Smooth muscle cell (in vitro differentiated cells): ENCODE results near the gene RHOBTB3. TPM values are rescaled to one million over a fixed set of nuclear protein-coding genes. Genes with fewer than 3 reads are reported as not detected.

Experiments
- DNase-seq: peaks from one replicate; lab custom pipeline; 2025; ENCODE audit not compliant: unreplicated experiment; lab: John Stamatoyannopoulos, UW
- H2AFZ ChIP-seq: fragments of 200-600 bp; sonication (generic); 2 replicates; pipeline ENCODE4 v1.6.0; 2016; ENCODE audit warnings: antibody characterized with exemption, low read depth, mild to moderate bottlenecking
- H3F3A ChIP-seq: fragments of 200-600 bp; sonication (generic); 2 replicates; pipeline ENCODE4 v1.6.0; 2017; ENCODE audit warnings: antibody characterized with exemption, low read depth
- H3K27ac ChIP-seq: fragments of 200-600 bp; sonication (generic); 2 replicates; pipeline ENCODE4 v1.5.1; 2016; ENCODE audit warnings: low read depth, mild to moderate bottlenecking
- H3K27me3 ChIP-seq: fragments of 200-600 bp; sonication (generic); 2 replicates; pipeline ENCODE4 v1.6.1; 2016; ENCODE audit warnings: low read depth, mild to moderate bottlenecking
- H3K36me3 ChIP-seq: fragments of 200-600 bp; sonication (generic); 2 replicates; pipeline ENCODE4 v1.5.1; 2016; ENCODE audit warnings: low read depth
- H3K4me1 ChIP-seq: fragments of 200-600 bp; sonication (generic); 2 replicates; pipeline ENCODE4 v1.5.1; 2016; ENCODE audit warnings: low read depth
- H3K4me2 ChIP-seq: fragments of 200-600 bp; sonication (generic); 2 replicates; pipeline ENCODE4 v1.6.0; 2016; ENCODE audit warnings: mild to moderate bottlenecking
- H3K4me3 ChIP-seq: fragments of 200-600 bp; sonication (generic); 2 replicates; pipeline ENCODE4 v1.5.1; 2016; ENCODE audit warnings: mild to moderate bottlenecking
- H3K79me2 ChIP-seq: fragments of 200-600 bp; sonication (generic); 2 replicates; pipeline ENCODE4 v1.6.0; 2016; ENCODE audit warnings: low read depth, mild to moderate bottlenecking
- H3K9ac ChIP-seq: fragments of 200-600 bp; sonication (generic); 2 replicates; pipeline ENCODE4 v1.6.0; 2016; ENCODE audit warnings: low read depth
- H3K9me3 ChIP-seq: fragments of 200-600 bp; sonication (generic); replicated peaks from 2 replicates; pipeline ENCODE4 v1.5.1; 2016; ENCODE audit warnings: low read depth
- H4K20me1 ChIP-seq: fragments of 200-600 bp; sonication (generic); 2 replicates; pipeline ENCODE4 v1.6.0; 2016; ENCODE audit warnings: low read depth
- CTCF ChIP-seq: fragments of 200-600 bp; sonication (generic); IDR thresholded peaks from 2 replicates; pipeline ENCODE4 v1.5.1; 2017; ENCODE audit warnings: borderline replicate concordance, mild to moderate bottlenecking, antibody characterized with exemption; ENCODE audit not compliant: insufficient read depth, poor library complexity, severe bottlenecking
- WGBS: methylation state at CpG from one replicate; pipeline ENCODE4 v1.1.7; 2016; ENCODE audit warnings: low lambda C conversion rate; 5-methylcytosine and 5-hydroxymethylcytosine counted together
- polyA plus RNA-seq: library from polyadenylated mRNA; unstranded; fragments of >200 nt; fragmentation: Nextera tagmentation; extraction: Ambion mirVana; gene quantifications from 2 replicates; pipeline ENCODE4 v1.2.1, GENCODE V29; 2016
- total RNA-seq: library from RNA; depleted of rRNA; stranded (reverse); fragments of >200 nt; gene quantifications from 2 replicates; pipeline ENCODE4 v1.2.3, GENCODE V29; 2014

The RHOBTB3 gene
- total and polyA plus RNA-seq, 2 experiments from 2014 or later = 127 to 213 TPM

GRCh38 chr5:95738072-95738471, 6.9 kb downstream of the RHOBTB3 start:
- no peak for DNase-seq
- no peak overlapping the region for H3K27ac ChIP-seq
- WGBS = 92% methylated on average over 4 of the region's 4 CpGs
- peaks cover 27% of the 10 kb centered on the region for H4K20me1 ChIP-seq
- no peak for TF ChIP-seq CTCF
- peaks cover 18% of the 10 kb centered on the region for H3K36me3 ChIP-seq
- no peak overlapping the region for H3K4me2 ChIP-seq
- H2AFZ ChIP-seq = no peak overlapping the region
- no peaks in the 10 kb centered on the region for H3K4me1 ChIP-seq
- H3K27me3 ChIP-seq = no peaks in the 10 kb centered on the region
- H3K9ac ChIP-seq = no peak overlapping the region
- peaks cover 83% of the 10 kb centered on the region for H3K79me2 ChIP-seq
- no peaks in the 10 kb centered on the region for H3K9me3 ChIP-seq
- H3K4me3 ChIP-seq = no peak overlapping the region
- no peaks in the 10 kb centered on the region for H3F3A ChIP-seq

DNA sequence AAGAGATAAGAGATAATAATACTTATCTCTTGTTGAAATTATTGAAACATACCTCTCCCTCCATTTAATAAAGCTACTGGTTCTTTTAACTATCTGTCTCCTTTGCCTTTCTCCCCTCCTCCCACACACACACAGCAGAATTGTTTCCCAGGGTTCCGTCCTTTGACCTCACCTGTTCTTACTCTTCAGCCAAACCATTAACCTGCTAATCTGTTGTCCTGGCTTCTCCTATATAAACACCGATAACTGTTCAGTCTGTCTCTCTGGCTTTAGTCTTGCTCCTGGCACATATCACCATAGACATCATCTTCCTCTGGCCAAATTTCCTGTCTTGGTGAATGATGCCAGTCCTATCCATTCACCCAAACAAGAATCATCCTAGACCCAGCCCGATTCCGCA, 7.7 kb downstream of the RHOBTB3 start:
- peaks cover 79% of the 10 kb centered on the region for H3K79me2 ChIP-seq
- DNase-seq = no peak
- H3K9me3 ChIP-seq = no peaks in the 10 kb centered on the region
- peaks cover 18% of the 10 kb centered on the region for H3K36me3 ChIP-seq
- H3K27me3 ChIP-seq = no peaks in the 10 kb centered on the region
- H3K4me1 ChIP-seq = no peaks in the 10 kb centered on the region
- H3F3A ChIP-seq = no peaks in the 10 kb centered on the region
- H3K9ac ChIP-seq = no peak overlapping the region
- no peak overlapping the region for H3K4me2 ChIP-seq
- no peak overlapping the region for H3K27ac ChIP-seq
- H2AFZ ChIP-seq = no peak overlapping the region
- no peak overlapping the region for H3K4me3 ChIP-seq
- 98% methylated on average over 4 of the region's 4 CpGs for WGBS
- TF ChIP-seq CTCF = no peak
- peaks cover 22% of the 10 kb centered on the region for H4K20me1 ChIP-seq

- H3K4me1 ChIP-seq = no peaks in the 10 kb centered on the region
- no peak for TF ChIP-seq CTCF
- no peaks in the 10 kb centered on the region for H3K27me3 ChIP-seq
- no peaks in the 10 kb centered on the region for H3F3A ChIP-seq
- peaks cover 18% of the 10 kb centered on the region for H3K36me3 ChIP-seq
- no peak for DNase-seq
- H3K4me3 ChIP-seq = no peak overlapping the region
- peak overlapping the region; percentile 9 for H3K27ac ChIP-seq
- H3K9ac ChIP-seq = no peak overlapping the region
- no peaks in the 10 kb centered on the region for H3K9me3 ChIP-seq
- H2AFZ ChIP-seq = no peak overlapping the region
- WGBS = 96% methylated on average over 2 of the region's 2 CpGs
- H3K4me2 ChIP-seq = no peak overlapping the region
- peaks cover 18% of the 10 kb centered on the region for H4K20me1 ChIP-seq
- H3K79me2 ChIP-seq = peaks cover 79% of the 10 kb centered on the region
Measured at GRCh38 chr5:95739857-95740256, 8.7 kb downstream of the RHOBTB3 start.

- Histone ChIP-seq H3K4me2 (no peak overlapping the region), H3K9me3 (no peaks in the 10 kb centered on the region), H3K36me3 (peaks cover 21% of the 10 kb centered on the region), H3K4me1 (no peaks in the 10 kb centered on the region), H3K27ac (no peak overlapping the region), H3K79me2 (peaks cover 72% of the 10 kb centered on the region), H2AFZ (no peak overlapping the region), H3K4me3 (no peak overlapping the region), H3K9ac (no peak overlapping the region), H4K20me1 (peaks cover 13% of the 10 kb centered on the region), H3F3A (no peaks in the 10 kb centered on the region), H3K27me3 (no peaks in the 10 kb centered on the region)
- no peak for DNase-seq
- no peak for TF ChIP-seq CTCF
- WGBS = 77% methylated on average over 4 of the region's 4 CpGs
Measured at GRCh38 chr5:95741458-95741857, 10.3 kb downstream of the RHOBTB3 start.
